SKM-1 (cell line): ENCODE results near the gene ULK4.

Experiments
- DNase-seq: peaks from one replicate; lab custom pipeline; 2025; ENCODE audit not compliant: unreplicated experiment; lab: John Stamatoyannopoulos, UW

The ULK4 gene

DNA sequence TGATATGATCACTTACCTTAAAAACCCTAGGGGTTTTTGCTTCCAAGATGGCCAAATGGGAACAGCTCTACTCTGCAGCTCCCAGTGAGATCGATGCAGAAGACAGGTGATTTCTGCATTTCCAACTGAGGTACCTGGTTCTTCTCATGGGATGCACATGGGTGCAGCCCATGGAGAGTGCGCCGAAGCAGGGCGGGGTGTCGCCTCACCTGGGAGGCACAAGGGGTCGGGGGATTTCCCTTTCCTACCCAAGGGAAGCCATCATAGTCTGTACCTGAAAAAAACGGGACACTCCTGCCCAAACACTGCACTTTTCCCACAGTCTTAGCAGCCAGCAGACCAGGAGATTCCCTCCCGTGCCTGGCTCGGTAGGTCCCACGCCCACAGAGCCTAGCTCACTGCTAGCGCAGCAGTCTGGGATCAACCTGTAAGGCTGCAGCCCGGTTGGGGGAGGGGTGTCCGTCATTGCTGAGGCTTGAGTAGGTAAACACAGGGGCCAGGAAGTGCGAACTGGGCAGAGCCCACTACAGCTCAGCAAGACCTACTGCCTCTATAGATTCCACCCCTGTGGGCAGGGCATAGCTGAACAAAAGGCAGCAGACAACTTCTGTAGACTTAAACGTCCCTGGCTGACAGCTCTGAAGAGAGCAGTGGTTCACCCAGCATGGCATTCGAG is 684.0 kb downstream of the ULK4 start:
- DNase-seq, result no peak

DNA sequence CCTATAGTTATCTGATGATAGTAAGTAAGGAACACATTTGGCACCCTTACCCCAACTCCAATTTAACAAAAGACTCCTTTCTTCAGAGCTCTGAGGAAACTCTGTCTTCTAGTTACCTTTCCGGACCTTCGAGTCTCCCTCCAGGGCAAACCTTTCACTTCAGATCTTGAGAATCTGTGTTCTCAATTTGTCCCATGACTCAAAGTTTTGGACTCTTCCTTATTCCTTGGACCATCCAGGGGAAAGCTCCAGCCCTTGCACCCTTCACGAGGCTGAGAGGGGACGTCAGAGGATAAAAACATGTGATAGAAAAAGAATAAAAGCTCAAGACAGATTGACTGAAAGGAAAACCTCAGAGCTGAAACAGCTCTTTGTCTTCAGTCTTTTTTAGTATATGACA is 685.7 kb downstream of the ULK4 start:
- no peak for DNase-seq

DNA sequence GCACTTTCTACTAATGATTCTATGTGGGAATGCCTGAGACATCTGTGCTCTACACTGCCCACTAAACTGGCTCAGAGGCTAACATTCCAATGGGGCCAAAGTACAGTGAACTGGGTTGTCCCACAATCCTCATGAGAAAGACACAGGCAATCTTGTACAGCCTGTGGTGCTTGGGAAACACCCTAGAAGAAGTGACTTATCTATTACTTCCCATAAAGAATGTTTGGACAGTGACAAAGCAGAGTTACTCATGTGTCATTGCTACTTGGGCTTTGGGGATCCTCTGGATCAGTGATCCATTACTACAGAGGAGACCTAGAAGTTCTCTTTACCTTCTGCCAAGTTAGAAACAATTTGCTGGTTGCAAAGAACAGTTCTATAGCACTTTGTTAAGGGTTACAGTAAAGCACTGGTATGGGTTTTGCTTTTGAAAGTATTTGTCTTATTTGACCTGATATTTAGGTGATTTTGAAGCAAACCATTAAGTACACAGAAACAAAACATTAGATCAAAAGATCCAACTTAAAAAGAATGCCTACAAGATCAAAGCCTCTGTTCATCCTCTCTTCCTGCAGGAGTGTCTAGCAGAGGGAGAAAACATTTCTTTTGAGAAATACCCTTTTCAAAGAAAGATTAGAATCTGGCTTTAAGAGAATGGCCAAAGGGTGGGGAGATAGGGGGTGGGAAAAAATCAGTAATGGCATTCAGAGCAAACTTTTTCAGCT is 686.8 kb downstream of the ULK4 start:
- no peak for DNase-seq

DNA sequence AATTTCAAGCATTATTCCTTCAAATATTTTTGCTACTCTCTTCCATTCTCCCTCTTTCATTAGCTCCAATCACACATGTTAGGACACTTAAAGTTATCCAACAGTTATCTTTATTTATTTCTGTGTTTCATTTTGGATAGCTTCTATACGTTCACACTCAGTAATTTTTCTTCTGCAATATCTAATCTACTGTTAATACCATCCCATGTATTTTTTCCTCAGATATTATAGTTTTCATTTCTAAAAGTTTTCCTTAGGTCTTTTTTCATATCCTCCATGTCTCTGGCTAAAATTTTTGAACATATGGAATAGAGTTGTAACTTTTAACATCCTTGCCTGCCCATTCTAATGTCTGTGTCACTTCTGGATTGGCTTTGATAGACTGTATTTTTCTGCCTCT is 689.2 kb downstream of the ULK4 start:
- no peak for DNase-seq

DNA sequence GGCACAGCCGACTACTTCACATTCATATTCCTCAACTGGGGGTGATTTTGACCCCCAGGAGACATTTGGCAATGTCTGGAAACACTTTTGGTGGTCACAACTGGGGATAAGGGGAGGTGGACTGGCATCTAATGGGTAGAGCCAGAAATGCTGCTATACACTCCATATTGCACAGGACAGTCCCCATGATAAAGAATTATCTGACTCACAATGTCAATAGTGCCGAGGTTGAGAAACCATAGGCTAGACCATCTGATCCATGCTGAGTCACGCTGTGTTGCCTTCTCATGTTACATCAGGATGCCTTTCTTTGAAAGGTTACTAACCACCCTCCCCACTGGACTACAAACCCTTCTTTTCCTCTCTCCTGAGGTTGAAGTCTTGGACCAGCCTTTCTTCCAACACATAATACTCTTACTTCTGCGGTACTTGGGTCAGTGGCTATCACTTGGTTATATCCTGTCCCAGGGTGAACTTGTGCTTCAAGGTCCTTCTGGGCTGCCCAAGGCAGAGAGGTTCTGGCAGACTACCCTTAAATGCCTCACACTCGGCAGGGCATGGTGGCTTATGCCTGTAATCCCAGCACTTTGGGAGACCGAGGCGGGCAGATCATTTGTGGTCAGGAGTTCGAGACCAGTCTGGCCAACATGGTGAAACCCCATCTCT is 693.8 kb downstream of the ULK4 start:
- DNase-seq, result no peak

DNA sequence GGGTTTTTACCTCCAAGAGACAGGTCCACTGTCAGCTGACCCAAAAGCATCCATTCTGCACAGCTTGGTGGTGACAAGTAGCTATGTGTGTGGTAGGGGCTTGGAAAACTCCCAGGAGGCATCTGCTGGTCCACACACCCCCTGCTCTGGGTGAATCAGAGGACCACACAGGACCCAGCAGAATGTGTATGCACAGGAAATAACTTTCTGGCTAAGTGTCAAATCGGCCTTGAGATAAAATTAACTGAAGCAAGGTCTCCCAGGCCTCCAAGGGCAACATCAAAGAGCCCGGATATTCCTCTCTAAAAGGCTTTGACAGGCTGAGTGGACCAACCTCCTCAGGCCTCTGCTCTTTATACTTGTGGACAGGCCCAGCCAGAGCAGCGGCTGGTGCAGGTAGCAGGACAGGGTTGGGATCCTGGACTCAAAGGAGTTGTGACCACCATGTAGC is 696.1 kb downstream of the ULK4 start:
- DNase-seq, result no peak

DNA sequence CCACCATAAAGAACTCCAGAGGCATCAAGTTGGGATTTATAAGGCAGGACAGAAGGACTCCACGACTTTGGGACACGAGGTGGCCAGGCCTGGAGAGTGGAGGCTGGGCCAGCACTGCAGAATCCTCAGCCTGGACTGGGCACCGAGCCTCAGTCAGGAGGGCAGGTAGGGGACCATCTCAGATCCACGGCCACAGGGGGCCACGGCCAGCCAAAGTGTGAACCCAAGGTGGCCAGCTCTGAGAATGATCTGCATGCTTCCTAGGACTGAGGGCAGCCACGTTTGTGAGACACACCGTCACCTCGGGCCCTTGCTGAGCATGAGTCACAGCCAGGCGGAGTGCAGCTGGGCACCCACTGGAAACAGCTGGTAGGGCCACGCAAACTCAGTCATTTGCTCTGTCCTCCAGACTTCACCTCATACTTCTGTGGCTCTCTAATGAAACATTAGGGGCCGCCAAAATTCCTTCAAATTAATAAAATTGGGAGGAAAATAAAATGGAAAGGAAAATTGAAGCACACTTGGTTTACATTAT is 696.8 kb downstream of the ULK4 start:
- DNase-seq, result no peak

DNA sequence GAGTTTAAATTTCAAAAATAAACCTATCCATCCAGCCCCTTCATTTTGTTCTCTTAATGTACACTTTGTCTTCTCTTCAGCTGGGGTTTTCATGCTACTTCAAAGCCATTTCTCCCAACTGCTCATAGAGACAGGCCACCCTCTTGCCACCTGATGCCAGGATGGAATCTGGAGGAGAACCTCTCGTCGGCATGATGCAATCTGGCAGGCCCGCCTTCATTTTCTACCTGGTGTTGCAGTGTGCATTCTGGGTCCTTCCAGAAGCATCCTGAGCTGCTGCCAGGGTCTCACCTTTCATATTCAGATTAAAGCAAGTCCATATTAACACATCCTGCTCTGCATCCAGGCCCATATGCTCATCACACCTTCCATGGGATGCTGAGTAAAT is 701.8 kb downstream of the ULK4 start:
- no peak for DNase-seq

DNA sequence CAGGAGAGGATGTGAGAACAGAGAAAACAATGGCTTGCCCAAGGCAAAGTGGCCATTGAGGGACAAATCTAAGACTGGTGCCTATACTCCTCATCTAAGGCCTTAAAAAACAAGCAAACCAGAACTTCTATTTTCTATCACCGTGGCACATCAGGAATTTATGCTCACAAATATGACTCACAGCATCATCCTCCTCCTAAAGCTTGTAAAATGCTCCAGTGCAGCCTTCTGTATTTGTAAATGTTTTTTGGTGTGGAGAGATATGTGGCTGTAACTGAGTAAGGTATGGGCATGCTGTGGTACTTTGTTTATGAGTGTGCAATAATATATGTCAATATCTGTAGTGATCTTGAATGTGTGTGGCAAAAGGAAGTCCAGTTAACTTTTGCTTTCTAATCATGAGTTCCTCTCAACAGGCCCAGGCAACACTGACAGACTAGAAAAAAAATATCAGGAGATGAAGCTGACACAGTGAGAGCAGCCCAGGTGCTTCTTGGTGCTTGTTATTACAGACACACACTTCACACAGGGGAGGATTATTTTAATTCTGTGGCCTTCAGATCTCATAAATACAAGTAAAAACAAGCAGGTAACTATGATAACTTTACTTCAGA is 702.3 kb downstream of the ULK4 start:
- DNase-seq, result no peak

DNA sequence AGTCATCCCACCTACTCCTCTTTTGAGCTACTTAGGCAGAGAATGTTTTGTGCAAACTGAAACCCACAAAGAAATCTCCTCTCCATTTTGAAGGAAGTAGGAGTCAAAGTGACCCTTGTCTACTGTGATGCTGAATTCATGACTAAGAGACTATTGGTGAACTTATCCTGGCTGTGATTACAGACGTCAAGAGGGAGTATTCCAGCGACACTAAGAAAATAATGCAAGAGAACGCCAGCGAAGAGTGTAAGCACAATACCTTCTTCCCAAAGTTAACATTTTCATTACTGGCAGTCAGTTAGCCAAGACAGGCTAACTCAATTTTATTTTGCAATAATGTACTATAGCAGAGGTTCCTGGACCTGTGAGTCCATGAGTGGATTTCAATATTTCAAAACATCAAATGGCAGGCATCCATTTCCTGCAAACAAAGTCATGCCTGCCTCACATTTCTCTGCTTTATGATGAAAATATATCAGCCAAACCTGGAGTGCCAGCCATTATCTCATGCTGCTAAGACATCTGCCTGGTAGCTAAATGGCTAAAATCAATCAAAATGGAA is 703.6 kb downstream of the ULK4 start:
- DNase-seq, result no peak

DNA sequence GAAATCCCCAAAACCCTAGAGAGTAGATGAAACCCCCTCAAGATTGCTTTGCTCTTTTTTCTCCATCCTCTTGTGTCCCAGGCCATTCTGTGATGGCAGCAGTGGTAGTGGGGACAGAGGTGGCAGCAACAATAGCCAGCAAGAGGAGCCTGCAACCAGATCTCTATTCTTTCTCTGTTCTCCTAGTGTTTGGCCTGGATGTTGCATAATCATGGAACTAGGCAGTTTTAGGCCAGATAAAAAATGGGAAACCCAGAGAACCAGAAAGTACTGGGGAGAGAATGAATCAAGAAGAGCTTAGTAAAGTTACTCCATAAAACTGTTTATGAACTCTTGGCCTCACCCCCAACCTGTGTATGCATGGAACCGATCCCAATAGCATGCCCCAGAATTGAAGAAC is 710.3 kb downstream of the ULK4 start:
- no peak for DNase-seq

DNA sequence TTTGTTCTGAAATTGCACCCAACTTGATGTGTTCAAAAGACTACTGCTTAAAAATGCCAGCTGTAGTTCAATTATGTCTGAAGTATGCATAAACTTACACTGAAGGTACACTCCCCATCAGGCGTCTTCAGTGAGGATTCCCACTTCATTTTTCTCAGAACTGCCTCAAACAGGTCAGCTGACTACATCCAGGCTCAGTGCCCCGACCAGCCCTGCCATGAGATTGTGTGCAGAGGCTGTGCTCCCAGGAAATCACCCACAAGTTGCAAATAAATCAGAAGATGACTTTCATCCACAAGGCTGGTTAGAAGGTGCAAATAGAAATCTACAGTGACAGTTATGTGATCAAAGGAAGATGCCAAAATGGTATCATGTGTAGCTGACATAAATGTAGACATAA is 711.1 kb downstream of the ULK4 start:
- no peak for DNase-seq

DNA sequence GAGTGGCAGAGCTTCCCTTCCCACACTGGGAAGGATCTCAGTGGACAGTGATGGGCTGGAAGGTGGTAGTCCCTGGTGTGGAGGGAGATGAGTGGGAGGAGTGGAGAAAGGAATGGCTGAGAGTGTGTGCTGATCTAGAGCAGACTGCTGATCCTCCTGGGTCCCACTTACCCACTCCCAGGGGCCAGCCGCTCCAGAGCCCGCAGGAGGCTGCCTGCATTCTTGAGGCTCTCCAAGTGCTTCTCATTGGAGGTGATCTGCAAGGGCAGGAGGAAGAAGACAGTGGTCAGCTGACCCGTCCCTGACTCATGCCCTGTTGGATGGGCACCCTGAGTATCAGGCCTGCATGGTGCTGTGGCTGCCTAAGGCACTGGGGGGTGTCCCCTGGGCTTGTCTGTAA is 712.6 kb downstream of the ULK4 start:
- no peak for DNase-seq

DNA sequence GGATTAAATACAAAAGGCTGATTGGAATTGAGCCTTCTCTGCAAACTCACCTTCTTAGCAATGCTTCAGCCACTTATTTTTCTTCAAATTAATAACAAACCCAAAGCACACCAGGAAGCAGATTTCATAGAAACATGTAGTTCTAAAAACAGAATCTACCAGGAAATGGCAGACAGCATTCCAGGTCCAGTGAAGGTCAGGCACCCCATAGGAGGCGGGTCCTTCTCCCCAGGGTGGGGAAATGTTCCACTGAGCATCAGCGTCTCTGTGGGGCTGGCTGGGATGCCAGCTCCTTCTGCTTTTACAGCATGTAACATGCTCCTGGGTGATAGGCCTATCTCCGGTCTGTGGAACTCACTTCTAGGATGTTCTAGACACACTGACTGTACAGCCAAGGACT is 713.4 kb downstream of the ULK4 start:
- no peak for DNase-seq

DNA sequence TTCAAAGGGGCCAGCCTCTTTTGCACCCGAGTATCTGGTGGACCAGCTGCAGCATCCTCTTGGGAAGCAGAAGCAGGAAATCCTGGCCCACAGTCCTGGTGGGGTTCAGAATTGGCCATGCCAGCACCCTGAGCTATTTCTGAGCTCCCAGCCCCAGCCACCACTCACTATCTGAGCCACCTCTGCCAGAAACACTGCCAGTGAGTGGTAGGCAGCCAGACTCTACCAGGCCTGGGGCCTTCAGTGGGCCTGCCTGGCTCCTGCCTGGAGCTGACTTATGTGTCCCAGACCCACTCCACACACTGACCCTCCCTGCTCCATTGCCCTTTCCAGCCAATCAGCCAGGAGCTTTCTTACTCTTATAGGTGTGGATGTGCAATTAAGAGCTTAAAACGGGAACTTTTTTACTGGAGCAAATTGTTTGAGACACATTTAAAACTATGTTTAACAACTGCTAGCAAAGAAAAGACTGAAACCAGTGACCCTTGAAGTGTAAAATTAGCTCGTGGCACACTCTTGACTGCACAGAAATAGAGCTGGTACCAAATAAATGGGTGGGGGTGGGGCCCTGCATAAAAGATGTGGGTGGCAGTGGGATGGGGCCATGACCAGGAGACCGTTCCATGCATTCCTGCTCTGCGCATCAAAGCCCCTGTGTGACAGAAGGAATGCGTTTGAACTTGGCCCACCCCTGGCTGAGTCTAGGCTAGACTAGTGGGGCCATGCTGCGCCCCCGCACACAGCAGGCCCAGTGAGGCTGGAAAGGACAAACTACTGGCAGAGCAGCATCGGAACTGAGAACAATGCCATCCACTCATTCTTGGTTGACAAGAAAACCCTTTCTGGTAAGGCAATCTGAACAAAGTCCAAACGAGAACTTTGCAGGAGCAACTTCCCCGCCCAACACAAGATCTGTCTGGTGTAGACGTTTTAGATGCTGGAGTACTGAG is 714.6 kb downstream of the ULK4 start:
- DNase-seq, result no peak

DNA sequence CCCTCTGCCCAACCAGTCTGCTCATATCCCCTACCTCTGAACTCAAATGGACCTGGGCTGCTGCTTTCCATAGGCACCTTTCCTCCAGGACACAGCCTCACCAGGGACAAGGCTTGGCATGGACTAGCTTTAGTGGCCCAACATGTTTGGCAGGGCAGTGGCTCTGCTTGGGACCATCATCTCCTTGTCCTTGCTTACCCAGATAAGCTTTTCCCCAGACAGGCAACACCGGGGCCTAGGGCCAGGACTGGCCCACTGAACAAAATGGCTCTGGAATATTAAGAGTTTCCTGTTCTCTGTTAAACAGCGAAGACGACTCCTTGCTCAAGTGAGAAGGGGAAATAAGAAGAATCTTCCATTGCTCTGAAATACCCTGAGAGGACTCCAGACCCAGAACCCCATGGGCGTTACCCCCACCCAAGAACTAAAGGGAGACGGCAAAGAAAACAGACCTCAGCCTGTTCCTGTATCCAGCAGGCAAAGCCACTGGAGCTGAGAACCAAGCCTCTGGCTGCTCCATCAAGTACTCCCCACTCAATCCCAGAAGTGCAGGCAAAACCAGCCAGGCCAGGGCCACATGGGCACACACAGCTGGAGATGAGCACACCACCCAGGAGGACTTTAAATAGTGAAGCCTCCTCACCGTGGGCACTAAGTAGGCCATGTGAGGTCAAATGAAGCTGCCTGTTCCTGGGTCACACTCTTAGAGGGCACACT is 717.1 kb downstream of the ULK4 start:
- DNase-seq, result no peak

DNA sequence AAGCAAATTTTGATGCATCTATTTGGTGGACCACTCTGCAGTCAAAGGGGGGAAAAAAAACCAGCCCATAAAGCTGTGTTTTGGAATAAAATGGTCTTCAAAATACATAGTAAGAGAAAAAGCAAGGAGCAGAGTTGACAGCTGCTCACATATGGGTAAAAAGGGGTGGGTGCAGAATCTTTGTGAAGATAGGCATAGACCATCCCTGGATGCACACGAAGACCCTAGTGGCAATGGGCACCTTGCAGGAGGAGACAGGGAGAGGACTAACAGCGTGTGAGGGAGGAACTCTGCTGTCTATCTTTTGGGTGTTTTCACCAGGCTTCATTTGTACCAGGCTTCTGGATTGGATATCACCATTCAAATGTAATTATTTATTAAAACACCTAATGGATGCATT is 718.7 kb downstream of the ULK4 start:
- no peak for DNase-seq

DNA sequence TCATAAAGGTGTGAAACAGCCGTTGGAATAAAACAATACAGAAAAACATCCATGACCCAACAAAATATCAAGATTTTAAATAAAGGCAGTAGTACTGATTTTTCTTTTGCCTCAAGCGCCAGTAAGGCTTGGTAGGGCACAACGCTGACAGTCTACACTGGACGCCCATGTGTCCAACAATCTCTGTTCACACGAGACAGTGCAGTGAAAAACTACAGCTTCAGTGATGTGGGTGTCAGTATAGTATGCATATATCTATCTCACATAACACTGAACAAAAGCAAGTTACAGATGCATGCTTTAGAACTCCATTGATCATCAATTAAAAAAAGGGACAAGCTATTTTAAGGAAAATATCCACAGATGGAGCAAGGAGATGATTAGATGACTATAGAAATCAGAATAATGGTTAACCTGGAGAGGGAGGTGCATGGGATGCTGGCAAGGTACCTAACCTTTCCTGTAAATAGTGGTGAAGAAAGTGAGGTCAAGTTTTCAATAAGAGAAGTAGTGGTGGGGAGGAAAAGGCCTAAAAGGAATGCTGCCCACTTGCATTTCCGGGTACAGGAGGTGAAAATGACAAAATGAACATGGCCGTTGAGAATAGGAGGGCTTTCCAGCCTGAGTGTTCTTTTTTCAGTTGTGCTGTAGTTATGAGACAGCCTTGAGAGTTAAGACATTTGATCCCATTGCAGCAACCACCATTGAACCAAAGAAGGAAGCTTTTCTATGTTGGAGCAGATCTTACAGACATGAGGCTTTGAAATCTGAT is 719.9 kb downstream of the ULK4 start:
- DNase-seq, result no peak

DNA sequence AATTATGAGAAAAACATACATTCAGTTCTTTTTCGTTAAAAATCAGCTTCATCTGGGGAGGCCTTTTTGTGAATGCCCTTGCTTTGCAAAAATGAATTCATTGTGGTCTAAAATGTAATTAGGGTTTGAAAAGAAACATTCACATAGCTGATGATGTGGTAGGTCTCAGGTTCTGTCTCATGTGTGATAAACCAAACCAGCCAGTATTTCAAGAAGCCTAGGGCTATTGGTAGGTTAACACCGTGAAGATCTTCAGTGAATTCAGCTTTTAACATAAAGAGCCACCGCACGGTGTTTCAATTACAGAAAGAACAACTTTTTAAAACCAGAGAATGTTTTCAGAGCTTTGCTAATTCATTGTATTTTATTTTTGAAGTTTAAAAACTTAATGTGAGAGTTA is 720.7 kb downstream of the ULK4 start:
- DNase-seq, result no peak
